OCI-M2 (cell line): Measurements from ENCODE around the gene NTF4.
A peak's percentile ranks its signal among the peaks of the same experiment; 100 is the strongest.

Experiments used
- DNase-seq: peaks from one replicate; lab custom pipeline; 2025; ENCODE audit not compliant: unreplicated experiment; lab: John Stamatoyannopoulos, UW

Gene NTF4

GRCh38 chr19:49064768-49065611 is at the start of gene NTF4:
TSS of gene NTF4 (minus strand) at chr19:49064818. CDS start at chr19:49061997, 2,821 bp downstream.
- no peak for DNase-seq

GRCh38 chr19:49113762-49114629 is 49.4 kb upstream of the NTF4 start, which contains the start of gene LIN7B:
TSS of gene LIN7B (plus strand) at chr19:49114370. CDS start at chr19:49114405, 35 bp downstream.
- DNase-seq = peak; percentile 81

GRCh38 chr19:49111218-49111998 is 46.8 kb upstream of the NTF4 start:
- DNase-seq = no peak

- DNase-seq = no peak
Observed at GRCh38 chr19:49110567-49110966, 45.9 kb upstream of the NTF4 start.

- no peak for DNase-seq
Observed at GRCh38 chr19:49109569-49110233, 45.1 kb upstream of the NTF4 start.

GRCh38 chr19:49109051-49109450 is 44.4 kb upstream of the NTF4 start:
- DNase-seq = no peak

- no peak for DNase-seq
Observed at GRCh38 chr19:49107625-49108459, 43.2 kb upstream of the NTF4 start.

- DNase-seq = no peak
Observed at GRCh38 chr19:49106648-49107135, 42.1 kb upstream of the NTF4 start.

- no peak for DNase-seq
Observed at GRCh38 chr19:49104229-49104864, 39.7 kb upstream of the NTF4 start.

- no peak for DNase-seq
Observed at GRCh38 chr19:49103331-49104085, 38.9 kb upstream of the NTF4 start.

GRCh38 chr19:49102303-49102702 is 37.7 kb upstream of the NTF4 start:
- no peak for DNase-seq

GRCh38 chr19:49101160-49101559 is 36.5 kb upstream of the NTF4 start:
- no peak for DNase-seq

- DNase-seq = no peak
Observed at GRCh38 chr19:49098795-49099194, 34.2 kb upstream of the NTF4 start.

GRCh38 chr19:49097453-49098288 is 33.1 kb upstream of the NTF4 start:
- no peak for DNase-seq

GRCh38 chr19:49094505-49095482 is 30.2 kb upstream of the NTF4 start:
- no peak for DNase-seq

- DNase-seq = no peak
Observed at GRCh38 chr19:49092686-49093085, 28.1 kb upstream of the NTF4 start.
